ENCODE measurements around the gene BMP5. TPM values are rescaled to one million over a fixed set of nuclear protein-coding genes. Genes with fewer than 3 reads are reported as not detected.
A peak's percentile ranks its signal among the peaks of the same experiment; 100 is the strongest.

BMP5 gene
- total and polyA plus RNA-seq, 2 of the 13 experiments (the other 11 are each of a cell fraction or from before 2014, with no cell fraction given), result not detected

- TF ChIP-seq MXD4 (CRISPR knock-in tag; IDR thresholded peaks at IDR 0.05), result no peak
- no peak for TF ChIP-seq ZFP90 (CRISPR knock-in tag; IDR thresholded peaks at IDR 0.05; ENCODE audit: borderline replicate concordance)
- TF ChIP-seq FOXA3 (CRISPR knock-in tag; IDR thresholded peaks at IDR 0.05), result peak; percentile 71
- TF ChIP-seq SOX13 (IDR thresholded peaks at IDR 0.05), result no peak
- TF ChIP-seq SOX13 (CRISPR knock-in tag; conservative IDR thresholded peaks at IDR 0.05 in 1 of 2, IDR thresholded peaks at IDR 0.05 in 1 of 2), result peak in 1 of 2 experiments; percentile 38; a peak in 1 of 4 replicates
- no peak for TF ChIP-seq THAP11 (CRISPR knock-in tag; IDR thresholded peaks at IDR 0.05)
- no peak for TF ChIP-seq REST (IDR thresholded peaks at IDR 0.05; ENCODE audit: borderline replicate concordance in 1 of 2, low read depth in 1 of 2, low read length in 2 of 2)
- peak; percentile 73 for TF ChIP-seq FOXA1 (IDR thresholded peaks at IDR 0.05)
- TF ChIP-seq FOXA1 (CRISPR knock-in tag; IDR thresholded peaks at IDR 0.05), result 0 out of 2 replicates have a peak, but pooled peaks have one; percentile 13
- no peak for TF ChIP-seq SPEN (CRISPR knock-in tag; IDR thresholded peaks at IDR 0.05; ENCODE audit: low read depth)
- no peak for TF ChIP-seq ZNF230 (CRISPR knock-in tag; IDR thresholded peaks at IDR 0.05)
- TF ChIP-seq PBX3 (CRISPR knock-in tag; IDR thresholded peaks at IDR 0.05; ENCODE audit: borderline replicate concordance), result no peak
- TF ChIP-seq MXD1 (CRISPR knock-in tag; IDR thresholded peaks at IDR 0.05), result no peak
- no peak for TF ChIP-seq ZIK1 (CRISPR knock-in tag; IDR thresholded peaks at IDR 0.05; ENCODE audit: borderline replicate concordance, low read depth)
- no peak for TF ChIP-seq DR1 (CRISPR knock-in tag; IDR thresholded peaks at IDR 0.05)
- no peak for TF ChIP-seq FOXP1 (IDR thresholded peaks at IDR 0.05)
- TF ChIP-seq FOXP1 (CRISPR knock-in tag; IDR thresholded peaks at IDR 0.05), result peak; percentile 56; the same call in 1 of the 2 replicates
- TF ChIP-seq DPF2 (CRISPR knock-in tag; IDR thresholded peaks at IDR 0.05; ENCODE audit: borderline replicate concordance, low read depth), result no peak
- TF ChIP-seq ZNF136 (CRISPR knock-in tag; IDR thresholded peaks at IDR 0.05; ENCODE audit: low read depth), result no peak
- no peak for TF ChIP-seq TEF (CRISPR knock-in tag; IDR thresholded peaks at IDR 0.05)
- TF ChIP-seq ZNF652 (CRISPR knock-in tag; IDR thresholded peaks at IDR 0.05; ENCODE audit: borderline replicate concordance, low read depth), result no peak
- no peak for TF ChIP-seq BRD4 (CRISPR knock-in tag; IDR thresholded peaks at IDR 0.05)
- TF ChIP-seq ISX (CRISPR knock-in tag; conservative IDR thresholded peaks at IDR 0.05), result no peak
- no peak for TF ChIP-seq ZSCAN21 (CRISPR knock-in tag; IDR thresholded peaks at IDR 0.05; ENCODE audit: borderline replicate concordance)
- no peak for TF ChIP-seq ZNF781 (CRISPR knock-in tag; IDR thresholded peaks at IDR 0.05; ENCODE audit: borderline replicate concordance, not compliant biosample characterization)
- TF ChIP-seq RARA (CRISPR knock-in tag; IDR thresholded peaks at IDR 0.05), result 0 out of 2 replicates have a peak, but pooled peaks have one; percentile 12
Measured at GRCh38 chr6:55827818-55828522, 47.4 kb downstream of the BMP5 start (continued).
